ENCODE measurements around the gene KCNQ1OT1. TPM values are rescaled to one million over a fixed set of nuclear protein-coding genes. Genes with fewer than 3 reads are reported as not detected.
A peak's percentile ranks its signal among the peaks of the same experiment; 100 is the strongest.

Gene KCNQ1OT1
- total and polyA plus RNA-seq, 9 of the 15 experiments (the other 6 are each of a cell fraction or from before 2014, with no cell fraction given): 0.04 to 2.3 (median 0.74) TPM

DNA sequence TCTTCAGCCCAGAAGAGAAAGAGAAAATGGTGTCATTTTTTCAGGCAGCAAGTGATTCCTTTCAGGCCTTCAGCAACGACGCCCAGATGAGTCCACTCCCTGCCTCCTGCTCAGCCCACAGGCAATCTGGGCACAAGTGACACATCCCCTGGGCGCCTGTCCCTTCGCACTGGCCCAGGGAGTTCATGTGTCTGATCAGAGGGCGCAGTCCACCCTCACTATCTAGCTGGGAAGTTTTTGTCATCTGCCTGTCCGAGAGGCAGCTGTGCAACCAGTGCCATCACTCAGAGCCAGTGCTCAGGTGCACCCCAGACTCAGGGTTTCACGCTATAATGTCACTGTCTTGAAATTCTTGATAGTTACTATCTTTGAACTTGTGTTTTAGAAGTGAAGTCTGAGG lies 1.4 kb upstream of the KCNQ1OT1 start (continued):
- TF ChIP-seq, protein P1, sequence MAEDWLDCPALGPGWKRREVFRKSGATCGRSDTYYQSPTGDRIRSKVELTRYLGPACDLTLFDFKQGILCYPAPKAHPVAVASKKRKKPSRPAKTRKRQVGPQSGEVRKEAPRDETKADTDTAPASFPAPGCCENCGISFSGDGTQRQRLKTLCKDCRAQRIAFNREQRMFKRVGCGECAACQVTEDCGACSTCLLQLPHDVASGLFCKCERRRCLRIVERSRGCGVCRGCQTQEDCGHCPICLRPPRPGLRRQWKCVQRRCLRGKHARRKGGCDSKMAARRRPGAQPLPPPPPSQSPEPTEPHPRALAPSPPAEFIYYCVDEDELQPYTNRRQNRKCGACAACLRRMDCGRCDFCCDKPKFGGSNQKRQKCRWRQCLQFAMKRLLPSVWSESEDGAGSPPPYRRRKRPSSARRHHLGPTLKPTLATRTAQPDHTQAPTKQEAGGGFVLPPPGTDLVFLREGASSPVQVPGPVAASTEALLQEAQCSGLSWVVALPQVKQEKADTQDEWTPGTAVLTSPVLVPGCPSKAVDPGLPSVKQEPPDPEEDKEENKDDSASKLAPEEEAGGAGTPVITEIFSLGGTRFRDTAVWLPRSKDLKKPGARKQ (CRISPR knock-in tag; IDR thresholded peaks at IDR 0.05): no peak

DNA sequence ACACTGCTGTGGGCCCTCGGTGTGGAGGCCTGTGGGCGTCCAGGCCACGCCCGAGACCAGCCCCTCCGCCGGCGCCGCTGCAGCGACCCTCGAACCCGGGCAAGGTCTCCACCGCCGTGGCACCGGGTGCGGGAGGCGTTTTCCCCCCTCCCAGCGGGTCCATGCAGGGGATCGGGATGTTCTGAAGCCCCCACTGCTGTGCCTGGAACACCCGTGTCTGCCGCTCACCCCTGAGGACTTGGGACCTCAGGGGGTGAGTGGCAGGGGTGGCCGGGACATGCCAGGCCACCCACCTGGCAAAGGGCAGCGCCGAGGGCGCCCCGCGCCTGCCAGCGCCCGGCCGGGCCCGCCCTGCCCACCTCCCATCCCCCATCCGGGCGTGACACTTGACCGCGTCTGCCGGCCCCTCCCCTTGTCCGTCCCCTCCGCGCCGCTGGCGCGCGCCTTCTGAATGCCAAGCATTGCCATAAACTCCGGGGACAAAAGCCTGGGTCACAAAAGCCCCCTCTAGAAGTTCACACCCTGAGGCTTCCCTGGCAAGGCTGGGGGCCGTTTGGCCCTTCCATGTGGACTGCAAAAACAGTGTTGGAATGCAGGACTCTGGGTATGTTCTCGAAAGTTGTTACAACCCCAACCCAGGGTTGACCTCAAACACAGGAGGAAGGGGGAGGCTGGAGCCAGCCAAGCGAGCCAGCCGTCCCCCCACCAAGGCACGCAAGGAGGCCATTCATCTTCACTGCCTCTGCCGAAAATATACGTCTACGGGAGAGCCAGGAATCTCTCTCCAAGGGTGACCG lies 819 bp upstream of the KCNQ1OT1 start:
- CTCF ChIA-PET (ENCODE audit: low intra/inter-chr PET ratio): no interaction called here
- in situ Hi-C loops (cut with MboI): no loop called here
- H3K4me2 ChIP-seq (ENCODE audit: insufficient read depth, low read length): peak overlapping the region; percentile 80
- POLR2A ChIA-PET: interaction anchor here (0.6 to 2.0 kb wide), 29 partner anchors 8 to 352 kb away, joined by 3 to 20 read pairs (median 4); partner anchors contain the start of gene CDKN1C
- peaks cover 12% of the 10 kb centered on the region for H3K36me3 ChIP-seq (ENCODE audit: control insufficient read depth, insufficient read depth, low read length)
- H4K20me1 ChIP-seq (replicated peaks; ENCODE audit: control insufficient read depth, insufficient read depth, low read length): peaks cover 23% of the 10 kb centered on the region
- peaks cover 46% of the 10 kb centered on the region for H3K79me2 ChIP-seq (ENCODE audit: control insufficient read depth, insufficient read depth, low read length)
- DNase-seq (ENCODE audit: extremely low read depth in 1 of 4, low spot score in 3 of 4): peak; percentile 74 to 79 (median 76)
- H3K4me3 ChIP-seq: peak overlapping the region; percentile 69
- no peak for FAIRE-seq
- 9% methylated on average over 31 of the region's 52 CpGs for WGBS (ENCODE audit: insufficient coverage, low coverage, missing lambda C conversion rate)
- no peaks in the 10 kb centered on the region for H3K9me3 ChIP-seq (replicated peaks; ENCODE audit: control insufficient read depth, insufficient read depth, low read depth, low read length)
- peaks cover 20 to 47% of the 10 kb centered on the region in 2 experiments; a peak in 4 of 5 replicates for H3K4me1 ChIP-seq (replicated peaks in 1 of 2; ENCODE audit: control insufficient read depth in 2 of 2, insufficient read depth in 2 of 2, low read length in 2 of 2)
- intact Hi-C loops (cut with micrococcal nuclease): no loop called here
- no peaks in the 10 kb centered on the region for H3K9me1 ChIP-seq (ENCODE audit: control insufficient read depth, insufficient read depth, low read length)
- BruUV-seq (replicated peaks): no TSS peak
- H3K27ac ChIP-seq (ENCODE audit: extremely low read depth, low read depth, low read length): peak overlapping the region; percentile 92
- ATAC-seq: peak; percentile 66
- peak overlapping the region; percentile 90 for H2AFZ ChIP-seq (ENCODE audit: low read depth, low read length)
- peak overlapping the region; percentile 92 to 93 for H3K9ac ChIP-seq (ENCODE audit: insufficient read depth in 1 of 2, low read depth in 2 of 2, low read length in 2 of 2)
- H3K27me3 ChIP-seq (ENCODE audit: control insufficient read depth in 2 of 2, insufficient read depth in 2 of 2, low read length in 2 of 2): no peaks in the 10 kb centered on the region
- no peak for TF ChIP-seq XRCC3 (IDR thresholded peaks at IDR 0.05)
- TF ChIP-seq, protein P2, sequence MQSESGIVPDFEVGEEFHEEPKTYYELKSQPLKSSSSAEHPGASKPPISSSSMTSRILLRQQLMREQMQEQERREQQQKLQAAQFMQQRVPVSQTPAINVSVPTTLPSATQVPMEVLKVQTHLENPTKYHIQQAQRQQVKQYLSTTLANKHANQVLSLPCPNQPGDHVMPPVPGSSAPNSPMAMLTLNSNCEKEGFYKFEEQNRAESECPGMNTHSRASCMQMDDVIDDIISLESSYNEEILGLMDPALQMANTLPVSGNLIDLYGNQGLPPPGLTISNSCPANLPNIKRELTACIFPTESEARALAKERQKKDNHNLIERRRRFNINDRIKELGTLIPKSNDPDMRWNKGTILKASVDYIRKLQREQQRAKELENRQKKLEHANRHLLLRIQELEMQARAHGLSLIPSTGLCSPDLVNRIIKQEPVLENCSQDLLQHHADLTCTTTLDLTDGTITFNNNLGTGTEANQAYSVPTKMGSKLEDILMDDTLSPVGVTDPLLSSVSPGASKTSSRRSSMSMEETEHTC (IDR thresholded peaks at IDR 0.05): no peak
- no peak for TF ChIP-seq HOXB6 (CRISPR knock-in tag; IDR thresholded peaks at IDR 0.05; ENCODE audit: borderline replicate concordance)
- no peak for TF ChIP-seq MTF1 (CRISPR knock-in tag; IDR thresholded peaks at IDR 0.05; ENCODE audit: borderline replicate concordance)
- TF ChIP-seq PTRF (tag; IDR thresholded peaks at IDR 0.05): no peak
- peak; percentile 25; the same call in 1 of the 2 replicates for TF ChIP-seq NR2C2 (CRISPR knock-in tag; IDR thresholded peaks at IDR 0.05)
- TF ChIP-seq NR2C2 (tag; IDR thresholded peaks at IDR 0.05): peak; percentile 83
- no peak for TF ChIP-seq GTF2E2 (tag; IDR thresholded peaks at IDR 0.05)
- TF ChIP-seq LEF1 (IDR thresholded peaks at IDR 0.05): no peak
- no peak for TF ChIP-seq NFATC3 (IDR thresholded peaks at IDR 0.05)
- TF ChIP-seq, protein P3, sequence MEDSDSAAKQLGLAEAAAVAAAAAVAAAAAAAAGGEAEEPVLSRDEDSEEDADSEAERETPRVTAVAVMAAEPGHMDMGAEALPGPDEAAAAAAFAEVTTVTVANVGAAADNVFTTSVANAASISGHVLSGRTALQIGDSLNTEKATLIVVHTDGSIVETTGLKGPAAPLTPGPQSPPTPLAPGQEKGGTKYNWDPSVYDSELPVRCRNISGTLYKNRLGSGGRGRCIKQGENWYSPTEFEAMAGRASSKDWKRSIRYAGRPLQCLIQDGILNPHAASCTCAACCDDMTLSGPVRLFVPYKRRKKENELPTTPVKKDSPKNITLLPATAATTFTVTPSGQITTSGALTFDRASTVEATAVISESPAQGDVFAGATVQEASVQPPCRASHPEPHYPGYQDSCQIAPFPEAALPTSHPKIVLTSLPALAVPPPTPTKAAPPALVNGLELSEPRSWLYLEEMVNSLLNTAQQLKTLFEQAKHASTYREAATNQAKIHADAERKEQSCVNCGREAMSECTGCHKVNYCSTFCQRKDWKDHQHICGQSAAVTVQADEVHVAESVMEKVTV (CRISPR knock-in tag; IDR thresholded peaks at IDR 0.05): no peak
- TF ChIP-seq, protein P4, sequence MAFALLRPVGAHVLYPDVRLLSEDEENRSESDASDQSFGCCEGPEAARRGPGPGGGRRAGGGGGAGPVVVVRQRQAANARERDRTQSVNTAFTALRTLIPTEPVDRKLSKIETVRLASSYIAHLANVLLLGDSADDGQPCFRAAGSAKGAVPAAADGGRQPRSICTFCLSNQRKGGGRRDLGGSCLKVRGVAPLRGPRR (CRISPR knock-in tag; IDR thresholded peaks at IDR 0.05): no peak
- TF ChIP-seq NFRKB (IDR thresholded peaks at IDR 0.05; ENCODE audit: low read depth): peak; percentile 65; the same call in 1 of the 2 replicates
- no peak for TF ChIP-seq ZNF444 (CRISPR knock-in tag; IDR thresholded peaks at IDR 0.05)
- peak; percentile 73 for TF ChIP-seq CREM (IDR thresholded peaks at IDR 0.05; ENCODE audit: low read depth)
